Left hindlimb (tissue), 1 donor: ENCODE measurements around the gene PRR18.

ENCODE experiments used
- DNase-seq: peaks from one replicate; pipeline ENCODE4 v3.0.0-alpha.2; 2018

The PRR18 gene

DNA sequence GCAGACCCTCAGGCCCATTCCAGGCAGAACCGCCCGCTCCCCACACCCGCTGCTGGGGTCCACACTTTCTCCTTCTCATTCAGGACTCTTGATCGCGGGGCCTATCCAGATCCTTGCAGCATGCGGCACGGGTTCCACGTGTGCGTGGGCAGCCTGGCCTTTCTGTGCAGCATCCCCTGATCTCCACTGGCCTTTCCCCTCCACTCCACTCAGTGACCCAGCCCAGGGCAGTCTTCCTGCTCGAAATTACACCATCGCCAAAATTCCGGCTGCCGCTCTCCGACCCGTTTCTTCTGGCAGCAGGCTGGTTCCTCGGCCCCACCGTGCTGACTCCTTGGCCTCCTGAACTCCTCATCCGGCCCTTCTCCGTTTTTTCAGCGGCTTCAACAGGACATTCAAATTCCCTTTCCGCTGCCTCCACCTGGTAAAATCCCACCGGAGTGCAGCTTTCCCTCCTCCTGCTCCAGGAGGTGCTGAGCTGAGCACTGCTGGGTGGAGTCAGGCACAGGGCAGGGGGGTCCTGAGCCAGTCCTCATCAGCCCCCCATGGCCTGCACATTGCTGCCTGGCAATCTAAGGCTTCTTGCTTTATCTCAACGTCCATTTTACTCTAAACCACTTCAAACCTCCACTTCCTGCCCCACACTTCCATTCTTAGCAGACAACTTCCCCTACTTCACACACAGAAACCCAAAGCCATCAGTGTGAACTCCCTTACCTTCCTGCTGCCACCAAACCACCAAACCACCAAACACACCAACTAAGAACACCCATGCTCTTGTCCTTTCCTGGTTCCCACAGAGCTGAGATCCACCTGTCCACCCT, 25.2 kb upstream of the PRR18 start:
- no peak for DNase-seq

DNA sequence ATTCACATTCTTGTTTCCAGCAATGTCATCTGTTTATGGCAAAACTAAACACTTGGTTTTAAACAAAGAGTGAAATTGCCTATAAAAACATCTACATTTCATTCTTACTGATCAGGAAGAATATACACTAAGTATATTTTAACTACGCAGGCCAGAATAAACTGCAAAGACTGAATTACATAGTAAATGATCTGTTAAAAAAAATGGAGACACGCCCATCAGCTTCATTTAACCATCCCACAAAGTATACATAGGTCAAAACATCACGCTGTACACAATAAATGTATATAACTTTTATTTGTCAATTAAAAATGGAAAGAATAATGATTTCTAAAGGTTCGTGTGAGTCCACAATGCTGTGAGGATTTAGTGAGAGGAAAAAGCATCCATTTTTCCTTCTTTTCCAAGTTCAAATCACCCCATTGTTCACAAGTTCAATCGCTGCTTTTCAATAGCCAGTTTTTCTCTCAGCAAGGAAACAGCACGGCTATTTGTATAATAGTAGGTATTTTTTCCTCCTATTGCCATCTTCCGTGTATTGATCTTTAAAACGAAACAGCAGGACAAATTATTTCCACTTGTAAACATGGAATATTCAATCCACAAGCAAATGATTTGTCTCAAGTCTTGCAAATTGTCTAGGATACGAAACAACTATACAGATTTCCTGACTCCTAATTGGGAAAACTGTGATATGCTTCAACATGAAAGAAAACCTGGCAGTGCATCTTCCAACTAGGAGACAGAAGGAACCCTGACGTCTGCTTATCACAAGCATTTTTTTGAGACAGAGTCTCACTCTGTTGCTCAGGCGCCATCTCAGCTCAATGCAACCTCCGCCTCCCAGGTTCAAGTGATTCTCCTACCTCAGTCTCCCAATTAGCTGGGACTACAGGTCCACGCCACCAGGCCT, 23.6 kb upstream of the PRR18 start:
- no peak for DNase-seq

DNA sequence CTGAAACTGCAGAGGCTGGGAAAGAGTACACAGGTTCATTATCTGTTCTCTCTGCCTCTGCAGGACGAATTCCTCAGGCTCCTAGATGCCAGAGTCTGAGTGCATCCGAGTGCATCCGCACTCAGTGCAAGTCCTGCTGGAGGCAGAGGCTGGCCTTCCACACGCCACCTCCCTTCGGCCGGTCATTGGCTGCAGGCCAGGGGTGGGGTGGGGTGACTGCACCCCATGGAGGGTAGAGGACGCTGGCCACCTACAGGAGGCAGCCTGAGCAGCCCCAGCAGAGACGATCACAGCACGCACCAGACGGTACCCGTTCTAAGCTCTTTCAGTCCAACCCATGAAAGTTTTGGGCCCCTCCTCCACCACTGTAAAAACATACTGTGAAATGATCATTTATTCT, 22.4 kb upstream of the PRR18 start:
- DNase-seq, result no peak

DNA sequence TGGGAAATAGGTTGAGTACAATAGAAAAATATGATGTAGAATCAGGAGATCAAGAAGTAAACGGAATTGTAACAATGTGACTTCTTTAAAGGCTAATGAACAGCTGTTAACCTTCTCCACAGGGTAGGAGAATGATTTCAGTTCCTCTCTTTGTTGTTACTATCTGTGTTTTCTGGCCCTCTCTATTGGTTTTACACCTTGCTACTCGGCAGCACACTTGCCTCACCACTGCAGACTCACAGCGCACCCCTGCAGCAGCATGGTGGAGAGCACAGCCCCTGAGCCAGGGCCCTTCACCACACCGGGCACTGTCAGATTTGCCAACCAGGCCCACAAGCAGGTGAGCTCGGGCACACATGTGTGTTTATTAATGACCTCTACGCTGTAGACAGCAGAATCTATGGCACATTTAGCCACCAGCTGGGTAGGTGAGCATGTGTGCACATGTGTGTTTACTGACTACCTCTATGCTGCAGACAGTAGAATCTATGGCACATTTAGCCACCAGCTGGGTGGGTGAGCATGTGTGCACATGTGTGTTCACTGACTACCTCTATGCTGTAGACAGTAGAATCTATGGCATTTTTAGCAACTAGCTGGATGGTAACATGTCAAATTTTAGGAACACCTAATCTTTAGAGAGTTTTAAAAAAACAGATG, 17.3 kb upstream of the PRR18 start:
- DNase-seq, result no peak

DNA sequence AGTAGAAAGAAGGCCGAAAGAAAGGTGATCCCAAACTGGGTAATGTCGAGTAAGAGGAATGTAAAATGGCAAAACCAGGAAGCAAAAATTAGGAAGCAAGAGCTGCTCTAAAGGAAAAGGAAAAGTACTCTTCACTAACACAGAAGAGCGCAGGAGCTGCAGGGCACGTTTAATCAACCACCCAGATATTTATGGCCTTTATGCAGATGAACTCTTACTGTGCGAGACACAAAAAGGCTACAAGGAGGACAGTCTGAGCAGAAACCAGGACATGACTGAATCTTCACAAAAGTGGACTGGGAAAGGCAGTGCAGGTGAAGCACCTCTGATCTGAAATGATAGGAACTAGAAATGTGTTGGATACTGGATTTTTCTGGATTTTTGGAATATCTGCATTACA, 15.2 kb upstream of the PRR18 start:
- no peak for DNase-seq

DNA sequence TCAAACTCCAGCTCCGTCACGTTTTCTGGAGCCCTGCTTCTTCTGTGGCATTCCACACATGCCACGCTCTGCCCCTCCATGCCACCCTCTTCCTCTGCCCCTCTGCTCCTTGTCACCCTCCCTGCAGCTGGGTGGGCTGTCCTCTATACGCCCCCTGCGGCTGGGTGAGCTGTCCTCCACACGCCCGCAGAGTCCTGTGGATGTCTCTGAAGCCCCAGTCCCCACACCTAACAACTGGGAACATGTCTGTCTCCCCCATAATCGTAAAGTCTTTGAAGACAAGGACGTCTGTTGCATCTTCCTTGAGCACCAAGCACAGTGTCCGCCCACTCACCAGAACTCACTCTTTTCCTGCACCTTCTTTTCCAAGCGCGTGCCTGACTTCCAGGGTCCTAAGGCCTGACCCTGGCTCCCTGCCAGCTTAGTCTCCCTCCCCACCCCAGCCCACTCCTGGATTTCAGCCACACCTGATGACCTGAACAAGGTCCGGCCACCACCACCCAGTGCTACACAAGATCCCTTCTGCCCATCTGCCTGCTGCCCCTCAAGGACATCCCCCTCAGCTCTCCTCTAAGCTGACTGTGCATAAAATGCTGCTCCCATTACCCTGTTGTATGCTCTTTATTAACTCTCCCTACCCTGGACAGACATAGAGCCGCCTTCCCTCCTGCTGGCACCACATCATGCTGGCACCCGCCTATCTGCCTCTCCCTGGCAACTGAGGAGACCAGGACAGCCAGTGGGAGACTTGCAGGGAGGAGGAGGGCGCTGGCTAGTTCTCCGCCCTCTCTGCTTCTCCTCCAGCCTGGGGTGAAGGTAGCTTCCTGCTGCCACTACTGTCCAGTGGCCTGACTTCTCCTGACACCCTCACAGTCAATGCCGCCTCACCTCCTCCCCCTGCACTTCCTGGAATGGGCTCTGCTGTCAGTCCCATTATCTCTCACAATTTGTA, 10.7 kb upstream of the PRR18 start:
- no peak for DNase-seq

DNA sequence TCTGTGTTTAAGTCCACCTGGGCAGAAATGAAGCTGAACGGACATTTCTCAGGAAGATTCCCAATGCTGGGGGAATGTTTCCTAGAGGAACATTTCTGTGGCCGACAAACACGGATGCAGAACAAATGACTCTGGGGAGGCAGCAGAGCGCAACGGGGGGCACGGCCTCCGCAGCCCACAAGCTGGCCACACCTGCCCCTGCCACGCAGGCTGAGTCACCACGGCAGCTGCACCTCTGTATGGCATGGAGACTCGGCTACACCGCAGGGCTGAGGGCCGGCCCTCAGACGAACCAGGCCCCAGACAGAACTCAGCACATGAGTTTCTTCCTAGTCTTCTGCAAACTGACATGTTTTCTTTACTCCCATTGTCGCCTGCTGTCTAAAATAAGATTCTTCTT, 10.0 kb upstream of the PRR18 start:
- DNase-seq, result peak; percentile 64

DNA sequence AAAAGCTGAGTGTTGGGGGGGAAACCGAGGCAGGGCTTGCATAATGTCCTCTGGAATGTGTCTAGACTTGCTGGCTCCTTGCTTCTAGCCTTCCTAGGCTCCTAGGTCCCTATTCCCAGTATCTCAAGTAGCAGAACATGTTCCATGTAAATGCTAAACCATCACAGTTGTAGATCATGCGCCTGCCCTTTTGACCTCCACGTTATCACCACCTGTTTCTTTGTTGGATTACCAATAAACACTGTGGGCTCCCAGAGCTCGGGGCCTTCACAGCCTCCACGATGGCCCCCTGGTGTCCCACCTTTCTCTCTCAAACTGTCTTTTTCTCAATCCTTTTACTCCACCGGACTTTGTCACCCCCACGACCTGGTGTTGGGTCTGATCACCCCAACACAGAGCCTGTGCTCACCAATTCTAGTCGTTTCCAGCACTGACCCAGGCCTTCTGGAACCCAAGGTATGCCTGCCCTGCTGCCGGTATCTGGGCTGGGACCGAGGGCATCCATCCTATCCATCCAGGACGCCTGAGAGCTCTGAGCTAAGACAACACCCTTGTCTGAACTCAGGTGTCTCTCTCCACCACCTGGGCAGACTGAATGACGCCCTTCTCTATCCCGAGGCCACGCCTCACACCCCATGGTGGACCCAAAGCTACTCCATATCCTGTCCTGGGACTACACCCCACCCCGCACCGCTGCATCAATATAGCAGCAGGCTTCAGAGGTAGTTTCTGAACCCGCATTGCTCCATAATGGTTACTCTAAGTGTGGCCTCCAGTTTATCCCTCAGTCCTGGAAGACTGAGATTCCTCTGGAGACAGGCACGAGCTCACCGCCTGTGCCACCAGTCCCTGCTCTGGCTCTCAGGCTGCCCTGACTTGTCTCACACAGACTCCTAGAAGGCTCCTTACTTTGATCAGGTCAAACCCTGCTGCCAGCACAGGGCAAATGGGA, 9.3 kb upstream of the PRR18 start:
- DNase-seq, result no peak

DNA sequence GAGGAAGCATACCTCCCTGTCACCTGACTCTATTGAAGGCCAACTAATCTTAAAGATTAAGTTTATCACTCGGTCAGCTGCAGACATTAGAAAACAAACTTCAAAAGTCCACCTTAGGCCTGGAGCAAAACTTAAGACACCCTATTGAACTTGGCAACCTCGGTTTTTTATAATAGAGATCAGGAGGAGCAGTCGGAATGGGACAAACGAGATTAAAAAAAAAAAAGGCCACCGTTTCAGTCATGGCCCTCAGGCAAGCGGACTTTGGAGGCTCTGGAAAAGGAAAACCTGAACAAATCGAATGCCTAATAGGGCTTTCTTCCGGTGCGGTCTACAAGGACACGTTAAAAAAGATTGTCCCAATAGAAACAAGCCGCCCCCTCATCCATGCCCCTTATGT, 7.2 kb upstream of the PRR18 start:
- no peak for DNase-seq

DNA sequence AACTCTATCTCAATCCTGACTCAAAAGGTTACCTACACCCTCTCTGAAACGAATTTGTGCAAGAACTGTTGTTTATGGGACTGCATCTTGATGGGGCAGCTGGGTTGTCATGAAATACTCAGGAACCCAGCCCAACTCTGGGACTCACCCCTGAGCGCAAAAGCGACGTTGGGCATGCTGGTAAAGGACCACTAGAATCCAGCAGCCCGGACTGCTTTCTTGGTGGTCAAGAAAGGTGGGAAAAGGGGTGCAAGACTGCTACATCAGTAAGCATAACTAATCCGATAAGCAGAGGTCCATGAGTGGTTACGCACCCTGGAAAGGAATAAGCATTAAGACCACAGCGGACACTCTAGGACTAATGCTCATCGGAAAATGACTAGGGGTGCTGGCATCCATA, 6.3 kb upstream of the PRR18 start:
- DNase-seq, result no peak

DNA sequence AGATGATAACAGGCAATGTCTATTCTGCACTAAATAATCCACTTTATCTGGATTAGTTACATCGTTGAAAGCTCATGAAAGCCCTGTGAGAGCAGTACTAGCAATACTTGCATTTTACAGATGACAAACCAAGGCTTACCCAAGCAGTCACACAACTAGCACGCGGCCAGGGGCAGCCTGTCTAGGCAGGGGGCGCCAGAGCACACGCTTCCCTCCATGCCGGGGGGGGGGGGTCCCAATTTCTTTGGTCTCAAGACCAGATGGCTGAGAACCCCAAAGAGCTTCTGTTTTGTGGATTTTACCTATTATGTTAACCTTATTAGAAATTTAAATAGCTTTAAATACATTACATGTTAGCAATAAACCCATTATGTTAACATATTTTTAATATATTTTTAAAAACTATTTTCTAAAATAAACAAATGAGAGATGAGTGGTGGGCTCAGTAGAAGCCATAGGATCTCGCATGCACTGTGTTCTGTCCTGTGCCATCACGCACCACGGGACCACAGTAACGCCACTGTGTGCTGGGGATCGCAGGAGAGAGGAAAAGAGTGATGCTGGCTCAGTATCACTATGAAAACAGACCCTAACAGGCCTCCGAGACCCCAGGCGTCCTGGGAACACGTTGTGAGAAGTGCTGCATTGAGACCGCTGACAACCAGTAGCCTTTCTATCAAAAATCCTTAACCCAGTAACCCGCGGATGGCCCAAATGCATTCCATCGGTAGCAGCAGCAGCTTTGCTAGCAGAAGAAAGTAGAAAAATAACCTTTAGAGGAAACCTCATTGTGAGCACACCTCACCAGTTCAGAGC, 5.3 kb upstream of the PRR18 start:
- DNase-seq, result no peak

DNA sequence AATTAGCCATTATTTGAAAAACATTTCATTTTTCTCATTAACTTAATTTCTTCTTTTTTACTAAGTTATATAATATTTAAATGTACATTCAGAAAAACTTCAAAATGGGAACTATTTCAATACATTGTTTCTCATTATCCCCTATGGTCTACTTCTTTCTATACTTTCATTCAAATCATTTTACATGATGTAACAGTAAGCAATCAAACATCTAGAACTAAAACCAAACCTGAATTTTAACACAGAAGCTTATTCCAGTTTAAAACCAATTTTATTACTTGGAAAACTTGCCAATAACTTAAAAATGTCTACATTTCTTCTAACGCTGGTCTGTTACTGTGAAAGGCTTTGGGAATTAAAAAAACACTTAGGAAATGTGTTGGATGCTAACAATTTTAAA, 4.6 kb upstream of the PRR18 start:
- DNase-seq, result no peak

DNA sequence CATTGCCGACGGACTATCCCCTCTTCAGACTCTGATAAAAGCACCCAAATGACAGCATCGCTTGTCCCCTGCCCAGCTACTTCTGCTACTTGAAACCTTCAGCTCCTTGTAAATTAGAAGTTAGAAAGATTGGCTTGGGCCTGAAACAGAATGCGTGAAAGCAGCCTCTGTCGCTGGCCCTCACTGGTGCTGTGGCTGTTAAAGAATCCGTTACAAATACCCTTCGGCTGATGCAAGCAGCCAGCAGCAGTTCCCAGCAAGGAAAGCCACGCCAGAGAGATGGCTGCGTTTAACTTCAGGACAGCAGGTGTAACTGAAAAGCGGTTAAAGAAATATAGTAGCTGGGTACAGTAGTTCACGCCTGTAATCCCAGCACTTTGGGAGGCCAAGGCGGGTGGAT, 2.4 kb upstream of the PRR18 start:
- DNase-seq, result no peak

DNA sequence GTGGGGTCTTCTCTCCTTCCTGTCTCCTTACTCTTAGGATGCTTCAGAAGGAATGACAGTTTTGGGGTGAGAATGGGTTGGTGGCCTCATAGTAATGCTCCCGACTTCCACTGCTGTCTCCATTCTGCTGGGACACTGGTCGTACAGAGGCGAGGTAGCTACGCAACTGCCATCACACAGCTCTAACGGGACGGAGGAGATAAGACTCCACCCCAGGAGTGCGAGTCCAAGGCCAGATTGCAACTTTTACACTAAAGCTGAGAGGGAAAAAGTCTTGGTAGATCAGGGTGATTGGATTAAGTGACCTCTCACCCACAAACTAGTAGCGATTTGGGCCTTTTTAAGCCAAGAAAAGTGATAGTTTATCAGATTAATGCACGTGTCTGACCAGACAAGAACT, 1.8 kb upstream of the PRR18 start:
- no peak for DNase-seq

DNA sequence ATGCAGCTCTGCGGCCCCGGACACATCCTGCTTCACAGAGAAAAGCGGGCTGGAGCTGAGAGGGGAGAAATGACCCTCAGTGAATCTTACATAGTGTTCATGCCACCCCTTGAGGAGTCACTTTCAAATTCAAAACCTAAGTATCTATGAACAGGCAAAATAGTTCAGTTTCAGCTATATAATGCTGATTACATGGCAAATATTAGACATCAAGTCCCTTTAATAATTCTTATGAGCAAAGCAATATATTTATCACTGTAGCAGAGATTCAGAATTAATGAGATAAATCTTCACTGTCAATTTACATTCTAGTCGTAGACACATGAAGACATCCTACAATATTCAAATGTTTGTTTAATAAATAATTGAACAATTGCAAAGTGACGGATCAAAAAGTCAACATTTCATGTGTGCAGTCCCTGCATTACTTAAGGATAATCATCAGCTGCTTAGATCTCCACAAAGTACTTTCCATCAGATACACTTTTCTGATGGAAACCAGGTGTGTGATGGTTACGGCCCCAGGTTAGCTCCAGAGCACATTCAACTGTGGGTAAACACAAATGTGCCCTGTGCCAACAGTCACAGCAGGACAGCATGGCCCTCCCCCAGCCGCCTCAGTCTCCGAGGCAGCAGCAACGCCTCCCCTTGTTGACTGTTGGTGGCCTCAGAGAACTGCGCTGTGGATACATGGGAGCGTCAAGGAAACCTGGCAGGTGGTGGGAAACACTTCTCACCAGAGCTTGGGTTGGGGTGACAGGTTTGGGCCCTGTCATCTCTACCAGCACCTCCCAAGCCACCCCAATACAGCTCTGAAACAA, 787 bp upstream of the PRR18 start:
- DNase-seq, result no peak

DNA sequence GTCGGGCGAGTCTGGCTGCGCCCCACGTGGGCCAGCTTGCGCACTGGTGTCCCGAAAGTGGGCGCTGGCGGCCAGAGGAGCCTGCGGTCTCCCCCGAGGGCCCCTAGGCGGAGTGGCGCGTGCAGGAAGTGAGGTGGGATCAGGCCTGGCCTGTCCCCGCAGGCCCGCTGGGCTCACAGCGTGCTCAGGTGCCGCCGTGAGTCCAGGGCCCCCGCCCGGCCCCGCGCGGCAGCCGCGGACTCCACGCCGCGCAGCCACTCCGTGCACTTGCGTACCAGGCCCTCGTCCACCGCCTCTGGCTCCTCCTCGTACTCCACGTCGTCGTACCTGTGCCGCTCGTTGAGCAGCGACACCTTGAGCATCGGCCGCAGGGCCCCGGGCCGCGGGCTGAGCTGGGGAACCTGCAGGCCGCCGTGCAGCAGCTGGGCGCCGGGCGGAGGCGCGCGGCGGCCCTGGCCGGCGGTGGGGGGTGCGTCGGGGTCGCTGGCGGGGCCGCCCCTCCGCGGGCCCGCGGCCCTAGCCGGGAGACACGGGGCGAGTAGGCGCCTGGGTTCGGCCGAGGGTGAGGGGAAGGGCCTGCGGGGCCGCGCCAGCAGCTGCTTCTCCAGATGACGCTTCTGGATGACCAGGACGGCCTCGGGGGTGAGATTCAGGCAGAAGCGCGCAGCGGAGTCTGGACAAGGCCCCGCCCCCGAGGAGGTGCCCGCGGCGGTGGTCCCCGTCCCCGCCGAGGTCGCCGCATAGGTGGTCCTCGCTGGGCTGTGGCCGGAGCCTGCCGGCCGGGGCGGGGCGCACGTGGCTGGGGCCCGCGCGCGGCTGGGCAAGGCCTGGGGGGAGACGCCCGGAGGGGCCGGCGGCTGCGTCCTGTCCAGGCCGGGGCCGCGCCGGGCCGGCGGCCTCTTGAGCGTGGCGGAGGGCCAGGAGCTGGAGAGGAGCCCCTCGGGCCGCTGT, 835 bp downstream of the PRR18 start:
- peak; percentile 45 for DNase-seq

DNA sequence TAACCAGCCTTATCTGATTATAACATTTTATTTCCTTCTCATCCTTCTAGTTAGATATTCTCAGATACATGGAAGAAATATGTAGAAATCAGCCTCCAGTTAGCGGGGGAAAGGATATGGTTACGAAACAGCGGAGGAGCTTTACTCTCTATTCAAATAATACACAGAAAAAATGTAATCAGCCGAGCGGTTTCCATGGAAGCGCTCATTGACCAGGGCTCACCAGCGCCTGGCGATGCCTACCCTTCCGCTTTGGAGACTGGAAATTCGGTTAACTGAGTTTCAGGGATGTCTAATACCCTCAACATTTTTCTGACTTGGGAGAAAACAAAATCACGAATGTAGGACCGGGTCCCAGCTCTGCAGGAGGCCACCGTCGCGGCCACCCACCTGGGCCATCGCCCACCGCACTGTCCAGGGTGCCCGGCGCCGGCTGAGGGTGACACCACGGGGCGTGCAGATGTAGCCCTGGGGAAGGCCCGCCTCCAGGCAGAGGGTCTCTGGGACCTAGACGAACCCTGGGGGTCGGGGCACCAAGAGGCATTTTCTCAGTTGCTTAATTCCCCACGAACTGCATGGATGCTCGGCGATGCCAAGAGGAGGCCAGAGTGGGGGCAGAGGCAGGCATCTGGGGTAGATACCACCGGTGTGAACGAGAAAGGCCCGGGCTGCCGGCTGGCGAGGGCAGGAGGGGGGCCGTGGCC, 1.7 kb downstream of the PRR18 start:
- no peak for DNase-seq
